Bronchial epithelial cell (primary cell): ENCODE results near the gene LRP1B. TPM values are rescaled to one million over a fixed set of nuclear protein-coding genes. Genes with fewer than 3 reads are reported as not detected.

Experiments
- DNase-seq: peaks from one replicate; pipeline ENCODE4 v3.0.0-alpha.2; 2010; ENCODE audit warnings: low read depth
- FAIRE-seq: peaks from 2 replicates; lab custom pipeline; 2011; peaks lifted over from hg19 to GRCh38; lab: Jason Lieb, UNC
- H3K27me3 ChIP-seq: 2 replicates; pipeline ENCODE4 v1.5.1; 2011; ENCODE audit warnings: low read length; ENCODE audit not compliant: control insufficient read depth, insufficient read depth
- H3K36me3 ChIP-seq: 2 replicates; pipeline ENCODE4 v1.5.1; 2011; ENCODE audit warnings: low read length; ENCODE audit not compliant: control insufficient read depth, insufficient read depth
- H3K4me3 ChIP-seq: 2 replicates; pipeline ENCODE4 v1.5.1; 2011; ENCODE audit warnings: mild to moderate bottlenecking, low read depth, low read length, control low read depth
- total RNA-seq: library from RNA; depleted of rRNA; stranded (reverse); fragments of >200 nt; gene quantifications from 2 replicates; pipeline ENCODE4 v1.2.1, GENCODE V29; 2014
- TF ChIP-seq, protein P1 (sequence below): IDR thresholded peaks from 2 replicates; pipeline ENCODE4 v1.5.1; 2011; ENCODE audit warnings: mild to moderate bottlenecking, moderate library complexity, low read length, control low read depth, inconsistent platforms; ENCODE audit not compliant: insufficient read depth, severe bottlenecking

The LRP1B gene
- total RNA-seq, 1 donor from 2014 or later = under 0.01 TPM

DNA sequence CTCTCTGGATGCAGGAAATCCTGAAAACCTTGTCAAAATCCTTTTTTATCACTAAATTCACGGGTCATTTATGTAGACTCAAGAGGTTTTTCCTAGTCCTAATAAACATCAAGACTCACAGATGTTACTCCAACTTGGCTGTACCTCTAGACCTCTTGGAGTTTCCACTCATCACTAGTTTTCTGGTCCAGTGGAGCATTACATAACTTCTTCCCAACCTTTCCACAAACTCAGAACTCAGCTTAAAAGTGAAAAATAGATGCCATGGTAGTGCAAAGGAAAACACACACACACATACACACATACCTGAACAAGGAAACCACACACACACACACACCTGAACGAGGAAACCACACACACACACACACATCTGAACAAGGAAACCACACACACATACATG lies 807.2 kb downstream of the LRP1B start:
- no peak for FAIRE-seq
- H3K27me3 ChIP-seq = no peaks in the 10 kb centered on the region
- DNase-seq = no peak
- no peaks in the 10 kb centered on the region for H3K36me3 ChIP-seq
- TF ChIP-seq, protein P1, sequence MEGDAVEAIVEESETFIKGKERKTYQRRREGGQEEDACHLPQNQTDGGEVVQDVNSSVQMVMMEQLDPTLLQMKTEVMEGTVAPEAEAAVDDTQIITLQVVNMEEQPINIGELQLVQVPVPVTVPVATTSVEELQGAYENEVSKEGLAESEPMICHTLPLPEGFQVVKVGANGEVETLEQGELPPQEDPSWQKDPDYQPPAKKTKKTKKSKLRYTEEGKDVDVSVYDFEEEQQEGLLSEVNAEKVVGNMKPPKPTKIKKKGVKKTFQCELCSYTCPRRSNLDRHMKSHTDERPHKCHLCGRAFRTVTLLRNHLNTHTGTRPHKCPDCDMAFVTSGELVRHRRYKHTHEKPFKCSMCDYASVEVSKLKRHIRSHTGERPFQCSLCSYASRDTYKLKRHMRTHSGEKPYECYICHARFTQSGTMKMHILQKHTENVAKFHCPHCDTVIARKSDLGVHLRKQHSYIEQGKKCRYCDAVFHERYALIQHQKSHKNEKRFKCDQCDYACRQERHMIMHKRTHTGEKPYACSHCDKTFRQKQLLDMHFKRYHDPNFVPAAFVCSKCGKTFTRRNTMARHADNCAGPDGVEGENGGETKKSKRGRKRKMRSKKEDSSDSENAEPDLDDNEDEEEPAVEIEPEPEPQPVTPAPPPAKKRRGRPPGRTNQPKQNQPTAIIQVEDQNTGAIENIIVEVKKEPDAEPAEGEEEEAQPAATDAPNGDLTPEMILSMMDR = no peak
- H3K4me3 ChIP-seq = no peak overlapping the region

DNA sequence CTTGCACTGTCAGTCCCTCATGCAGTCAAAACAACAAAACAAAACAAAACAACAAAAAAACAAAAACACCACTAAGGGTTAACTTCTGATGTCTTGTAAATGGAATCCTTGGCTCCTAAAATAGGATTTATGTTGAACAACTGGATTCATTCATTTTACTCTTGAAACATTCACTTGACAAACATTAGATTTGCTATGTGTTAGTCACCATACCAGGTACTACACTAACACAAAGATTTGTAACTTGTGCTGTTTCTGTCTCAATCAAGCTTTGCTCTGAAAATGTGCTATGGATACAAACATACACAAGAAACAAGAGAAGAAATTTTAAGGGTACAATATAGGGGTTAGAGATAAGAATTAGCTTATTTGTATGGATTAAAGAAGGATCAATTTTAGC lies 812.8 kb downstream of the LRP1B start:
- DNase-seq = peak; percentile 14

DNA sequence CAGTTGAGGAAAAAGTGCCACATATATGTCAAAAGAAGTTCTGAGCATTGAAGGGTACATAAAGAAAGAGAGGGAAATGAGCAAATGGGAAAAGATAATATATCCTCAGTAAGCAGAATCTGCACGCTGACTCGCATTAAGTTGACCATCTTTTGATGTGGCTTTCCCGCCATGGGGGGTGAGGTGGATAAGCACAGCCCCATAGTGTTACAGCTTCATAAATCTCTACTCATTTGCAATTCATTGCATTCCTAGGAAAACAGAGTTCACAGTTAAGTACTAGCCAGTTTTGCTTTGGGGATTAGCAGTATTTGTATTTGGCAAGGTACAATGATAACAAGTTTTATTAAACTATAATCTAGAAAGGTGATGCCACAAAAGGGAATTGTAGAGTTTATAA lies 814.2 kb downstream of the LRP1B start:
- TF ChIP-seq, protein P1 = no peak
- Histone ChIP-seq H3K27me3 (no peaks in the 10 kb centered on the region), H3K4me3 (no peak overlapping the region), H3K36me3 (no peaks in the 10 kb centered on the region)
- no peak for DNase-seq
- FAIRE-seq = no peak

More for the DNA sequence above, 812.8 kb downstream of the LRP1B start:
- H3K4me3 ChIP-seq = no peak overlapping the region
- TF ChIP-seq, protein P1 = no peak
- no peaks in the 10 kb centered on the region for H3K36me3 ChIP-seq
- FAIRE-seq = no peak
- H3K27me3 ChIP-seq = no peaks in the 10 kb centered on the region

DNA sequence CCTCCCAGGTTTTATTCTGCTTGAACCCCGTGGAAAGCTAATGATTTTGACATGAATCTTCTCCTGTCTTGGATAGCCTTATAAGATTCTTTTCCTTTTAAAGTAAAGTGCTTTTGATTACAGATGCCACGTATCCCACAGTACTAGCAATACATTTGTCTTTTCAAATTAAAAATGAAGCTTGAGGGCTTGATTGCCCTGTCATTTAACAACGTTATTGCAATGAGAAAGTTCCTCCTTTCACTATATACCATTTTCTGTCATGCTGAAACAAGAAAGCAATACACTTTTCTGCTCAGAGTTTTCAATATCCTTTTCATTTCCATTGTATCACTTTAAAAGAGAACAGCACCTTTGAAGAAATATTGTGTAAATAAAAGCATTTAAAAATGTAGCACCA lies 814.7 kb downstream of the LRP1B start:
- Histone ChIP-seq H3K36me3 (no peaks in the 10 kb centered on the region), H3K4me3 (no peak overlapping the region), H3K27me3 (no peaks in the 10 kb centered on the region)
- TF ChIP-seq, protein P1 = no peak
- no peak for FAIRE-seq
- no peak for DNase-seq

DNA sequence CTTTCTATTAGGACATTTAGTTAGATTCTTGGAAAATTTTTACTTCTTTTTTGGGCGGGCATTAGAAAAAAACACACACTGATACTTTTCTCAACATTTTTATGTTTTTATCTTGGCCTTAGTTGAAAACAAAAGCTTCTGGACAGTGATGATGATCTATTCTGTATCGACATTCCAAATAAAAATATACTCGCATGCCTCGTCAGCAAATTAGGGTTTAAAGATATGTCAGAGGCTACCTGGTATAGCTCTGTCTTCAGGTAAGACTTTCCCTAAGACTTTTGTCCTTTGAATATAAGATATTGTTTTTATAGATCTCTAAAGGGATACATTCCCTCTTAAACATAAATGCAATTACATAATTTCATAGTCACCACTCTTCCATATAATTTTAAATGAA lies 816.8 kb downstream of the LRP1B start:
- Histone ChIP-seq H3K36me3 (no peaks in the 10 kb centered on the region), H3K4me3 (no peak overlapping the region), H3K27me3 (no peaks in the 10 kb centered on the region)
- TF ChIP-seq, protein P1 = no peak
- no peak for DNase-seq
- FAIRE-seq = no peak

DNA sequence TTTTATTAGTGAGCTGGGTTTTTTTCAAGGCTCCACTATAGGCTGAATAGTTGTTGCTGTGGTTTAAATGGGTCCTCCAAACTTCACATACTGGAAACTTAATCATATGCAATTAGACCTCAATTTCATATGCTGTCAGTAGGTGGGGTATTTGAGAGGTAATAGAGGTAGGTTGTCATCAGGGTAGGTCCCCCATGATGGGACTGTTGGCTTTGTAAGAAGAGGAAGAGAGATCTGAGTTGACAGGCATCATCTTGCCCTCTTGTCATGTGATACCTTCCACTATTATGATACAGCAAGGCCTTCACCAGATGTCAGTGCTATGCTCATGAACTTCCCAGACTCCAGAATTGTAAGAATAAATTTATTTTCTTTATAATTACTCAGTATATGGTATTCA lies 819.4 kb downstream of the LRP1B start:
- DNase-seq = no peak
- no peak overlapping the region for H3K4me3 ChIP-seq
- no peak for FAIRE-seq
- no peaks in the 10 kb centered on the region for H3K36me3 ChIP-seq
- TF ChIP-seq, protein P1 = no peak
- H3K27me3 ChIP-seq = no peaks in the 10 kb centered on the region
